ENCODE data around the gene GLT1D1. TPM values are rescaled to one million over a fixed set of nuclear protein-coding genes. Genes with fewer than 3 reads are reported as not detected.

The GLT1D1 gene
- total RNA-seq, 1 donor from 2014 or later, result not detected

DNA sequence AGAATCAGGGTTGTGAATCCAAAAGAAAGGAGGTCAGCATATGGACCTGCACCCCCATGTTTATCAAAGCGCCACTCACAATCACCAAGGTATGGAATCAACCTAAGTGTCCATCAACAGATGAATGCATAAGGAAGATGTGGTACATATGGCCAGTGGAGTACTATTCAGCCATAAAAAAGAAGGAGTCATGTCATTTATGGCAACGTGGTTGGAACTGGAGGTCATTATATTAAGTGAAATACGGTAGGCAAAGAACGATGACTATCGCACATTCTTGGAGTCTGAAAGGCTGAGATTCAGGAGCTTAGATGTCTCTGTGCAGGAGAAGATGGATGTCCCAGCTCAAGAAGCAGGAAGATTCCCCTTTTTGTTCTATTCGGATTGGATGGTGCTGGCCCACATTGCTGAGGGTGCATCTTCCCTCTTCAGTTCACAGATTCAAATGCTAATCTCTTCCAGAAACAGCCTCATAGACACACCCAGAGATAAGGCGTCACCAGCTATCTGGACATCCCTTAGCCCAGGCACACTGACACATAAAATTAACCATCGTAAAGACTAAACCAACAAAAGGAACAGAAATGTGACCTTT lies 108.1 kb downstream of the GLT1D1 start:
- Histone ChIP-seq H3K27me3 (ENCODE audit: control insufficient read depth, insufficient read depth, low read length) (no peaks in the 10 kb centered on the region), H3K4me3 (ENCODE audit: low read depth, low read length) (no peak overlapping the region), H3K36me3 (ENCODE audit: control insufficient read depth, insufficient read depth, low read length) (no peaks in the 10 kb centered on the region)
- no peak for FAIRE-seq
- TF ChIP-seq, protein P1, sequence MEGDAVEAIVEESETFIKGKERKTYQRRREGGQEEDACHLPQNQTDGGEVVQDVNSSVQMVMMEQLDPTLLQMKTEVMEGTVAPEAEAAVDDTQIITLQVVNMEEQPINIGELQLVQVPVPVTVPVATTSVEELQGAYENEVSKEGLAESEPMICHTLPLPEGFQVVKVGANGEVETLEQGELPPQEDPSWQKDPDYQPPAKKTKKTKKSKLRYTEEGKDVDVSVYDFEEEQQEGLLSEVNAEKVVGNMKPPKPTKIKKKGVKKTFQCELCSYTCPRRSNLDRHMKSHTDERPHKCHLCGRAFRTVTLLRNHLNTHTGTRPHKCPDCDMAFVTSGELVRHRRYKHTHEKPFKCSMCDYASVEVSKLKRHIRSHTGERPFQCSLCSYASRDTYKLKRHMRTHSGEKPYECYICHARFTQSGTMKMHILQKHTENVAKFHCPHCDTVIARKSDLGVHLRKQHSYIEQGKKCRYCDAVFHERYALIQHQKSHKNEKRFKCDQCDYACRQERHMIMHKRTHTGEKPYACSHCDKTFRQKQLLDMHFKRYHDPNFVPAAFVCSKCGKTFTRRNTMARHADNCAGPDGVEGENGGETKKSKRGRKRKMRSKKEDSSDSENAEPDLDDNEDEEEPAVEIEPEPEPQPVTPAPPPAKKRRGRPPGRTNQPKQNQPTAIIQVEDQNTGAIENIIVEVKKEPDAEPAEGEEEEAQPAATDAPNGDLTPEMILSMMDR (IDR thresholded peaks at IDR 0.05; ENCODE audit: insufficient read depth, low read length, severe bottlenecking), result no peak
- no peak for DNase-seq (ENCODE audit: low read depth)

DNA sequence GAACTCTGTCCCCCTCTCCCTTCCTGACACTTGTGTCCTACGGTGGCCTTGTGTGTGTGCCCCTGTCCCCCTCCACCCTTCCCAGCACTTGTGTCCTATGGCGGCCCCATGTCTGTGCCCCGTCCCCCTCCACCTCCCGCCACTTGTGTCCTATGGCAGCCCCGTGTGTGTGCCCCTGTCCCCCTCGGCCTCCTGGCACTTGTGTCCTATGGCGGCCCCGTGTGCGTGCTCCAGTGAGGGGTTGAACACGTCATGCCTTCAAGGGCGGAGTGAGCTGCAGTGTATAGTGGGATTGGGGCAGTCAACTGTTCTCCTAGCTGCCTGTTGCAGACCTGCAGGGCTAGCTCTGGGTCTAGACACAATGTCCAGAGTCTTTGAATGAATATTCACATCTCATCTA lies 108.7 kb downstream of the GLT1D1 start:
- TF ChIP-seq, protein P1 (IDR thresholded peaks at IDR 0.05; ENCODE audit: insufficient read depth, low read length, severe bottlenecking), result no peak
- no peaks in the 10 kb centered on the region for H3K27me3 ChIP-seq (ENCODE audit: control insufficient read depth, insufficient read depth, low read length)
- H3K36me3 ChIP-seq (ENCODE audit: control insufficient read depth, insufficient read depth, low read length), result no peaks in the 10 kb centered on the region
- DNase-seq (ENCODE audit: low read depth) (no peak), FAIRE-seq (no peak)
- H3K4me3 ChIP-seq (ENCODE audit: low read depth, low read length), result no peak overlapping the region

DNA sequence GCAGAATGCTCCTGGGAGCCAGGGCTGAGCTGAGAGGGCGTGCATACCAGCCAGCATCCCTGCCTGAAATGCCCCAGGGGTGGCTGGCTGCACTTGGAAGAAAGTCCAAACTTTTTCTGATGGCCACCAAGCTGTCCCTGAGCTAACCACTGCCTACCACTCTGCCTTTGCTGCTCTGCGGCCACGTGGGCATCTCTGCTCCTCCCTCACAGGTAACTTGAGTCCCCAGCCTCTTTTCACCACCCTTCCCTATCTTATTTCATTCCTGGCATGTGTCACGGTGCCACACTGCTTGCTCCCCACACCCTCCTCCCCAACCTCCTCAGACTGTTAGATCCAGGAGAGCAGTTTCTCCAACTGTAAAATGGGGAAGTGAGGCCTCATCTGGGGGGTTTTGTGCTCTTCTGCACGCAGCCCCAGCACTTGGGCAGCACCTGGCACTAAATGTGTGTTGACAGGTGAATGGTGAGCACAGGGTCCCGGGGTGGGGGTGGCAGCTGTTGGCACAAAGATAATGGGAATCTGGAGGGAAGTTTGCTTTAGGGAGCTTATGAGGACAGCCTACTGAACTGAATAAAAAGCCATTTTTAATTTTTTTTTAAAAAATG lies 113.0 kb downstream of the GLT1D1 start:
- H3K36me3 ChIP-seq (ENCODE audit: control insufficient read depth, insufficient read depth, low read length), result no peaks in the 10 kb centered on the region
- FAIRE-seq, result no peak
- DNase-seq (ENCODE audit: low read depth), result no peak
- TF ChIP-seq, protein P1 (IDR thresholded peaks at IDR 0.05; ENCODE audit: insufficient read depth, low read length, severe bottlenecking), result no peak
- H3K27me3 ChIP-seq (ENCODE audit: control insufficient read depth, insufficient read depth, low read length), result no peaks in the 10 kb centered on the region
- no peak overlapping the region for H3K4me3 ChIP-seq (ENCODE audit: low read depth, low read length)

DNA sequence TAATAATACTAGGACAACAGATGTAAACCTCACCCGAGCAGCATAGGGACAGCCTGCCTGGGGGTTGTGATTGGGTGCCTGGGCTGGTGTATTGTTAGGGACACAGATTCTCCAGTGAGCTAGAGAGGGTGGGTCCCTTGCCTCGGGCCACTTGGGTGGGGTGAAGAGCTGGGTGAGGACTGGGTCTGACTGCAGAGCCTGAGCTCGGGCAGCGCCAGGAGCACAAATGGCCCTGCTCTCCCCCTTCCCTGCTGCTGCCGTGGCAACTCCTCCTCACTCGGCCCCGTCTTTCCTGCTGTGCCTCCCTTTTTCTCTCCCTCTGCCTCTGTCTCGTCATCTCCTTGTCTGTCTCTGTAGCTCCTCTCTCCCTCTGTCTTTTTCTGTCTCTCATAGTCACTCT lies 115.4 kb downstream of the GLT1D1 start:
- no peak for FAIRE-seq
- DNase-seq (ENCODE audit: low read depth), result no peak
- H3K27me3 ChIP-seq (ENCODE audit: control insufficient read depth, insufficient read depth, low read length), result no peaks in the 10 kb centered on the region
- TF ChIP-seq, protein P1 (IDR thresholded peaks at IDR 0.05; ENCODE audit: insufficient read depth, low read length, severe bottlenecking), result no peak
- H3K36me3 ChIP-seq (ENCODE audit: control insufficient read depth, insufficient read depth, low read length), result no peaks in the 10 kb centered on the region
- no peak overlapping the region for H3K4me3 ChIP-seq (ENCODE audit: low read depth, low read length)

DNA sequence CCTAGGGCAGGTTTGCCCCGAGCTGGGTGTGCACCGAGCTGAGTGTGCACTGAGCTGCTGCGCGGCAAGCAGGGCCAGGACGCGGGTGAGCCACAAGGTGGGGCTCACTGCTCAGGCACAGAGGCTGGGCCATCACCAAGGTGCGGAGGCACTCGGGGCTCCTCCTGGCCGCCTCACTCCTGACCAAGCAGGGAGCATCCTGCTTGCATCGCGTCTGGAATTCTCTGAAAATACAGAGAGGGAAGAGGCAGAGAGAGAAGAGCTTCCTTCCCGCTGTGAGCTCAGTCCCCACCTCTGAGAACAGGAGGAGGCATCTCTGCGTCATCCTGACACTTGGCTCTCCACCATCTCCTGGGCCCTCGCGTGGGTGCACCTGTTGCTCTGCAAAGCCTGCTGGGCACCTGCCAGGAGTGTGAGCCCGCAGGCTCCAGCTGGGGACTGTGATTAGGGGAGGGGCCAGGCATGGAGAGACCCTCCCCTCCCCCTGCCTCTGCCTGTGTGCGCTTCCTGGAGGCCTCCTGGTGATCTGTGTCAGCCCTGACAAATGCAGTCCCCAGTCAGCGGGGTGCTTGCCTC lies 116.3 kb downstream of the GLT1D1 start:
- H3K36me3 ChIP-seq (ENCODE audit: control insufficient read depth, insufficient read depth, low read length), result no peaks in the 10 kb centered on the region
- TF ChIP-seq, protein P1 (IDR thresholded peaks at IDR 0.05; ENCODE audit: insufficient read depth, low read length, severe bottlenecking), result no peak
- H3K27me3 ChIP-seq (ENCODE audit: control insufficient read depth, insufficient read depth, low read length), result no peaks in the 10 kb centered on the region
- H3K4me3 ChIP-seq (ENCODE audit: low read depth, low read length), result no peak overlapping the region
- no peak for DNase-seq (ENCODE audit: low read depth)
- FAIRE-seq, result no peak

All from bronchial epithelial cell (primary cell).